Progenitor cell of endocrine pancreas (in vitro differentiated cells): ENCODE results near the gene SCFD2. TPM values are rescaled to one million over a fixed set of nuclear protein-coding genes. Genes with fewer than 3 reads are reported as not detected.

Source experiments
- DNase-seq: peaks from one replicate; pipeline ENCODE4 v3.0.0; 2021; ENCODE audit warnings: low spot score; ENCODE audit not compliant: unreplicated experiment
- H3K27ac Mint-ChIP-seq: 2 replicates; pipeline ENCODE4 v1.8.0; 2021; ENCODE audit warnings: mild to moderate bottlenecking, moderate library complexity, mixed read lengths
- H3K27me3 Mint-ChIP-seq: 2 replicates; pipeline ENCODE4 v1.8.0; 2021; ENCODE audit warnings: mixed read lengths
- H3K36me3 Mint-ChIP-seq: 2 replicates; pipeline ENCODE4 v1.8.0; 2022; ENCODE audit warnings: mixed read lengths; ENCODE audit not compliant: insufficient read depth
- H3K4me1 Mint-ChIP-seq: 2 replicates; pipeline ENCODE4 v1.8.0; 2021; ENCODE audit warnings: low read depth, mixed read lengths
- H3K4me3 Mint-ChIP-seq: 2 replicates; pipeline ENCODE4 v1.8.0; 2021; ENCODE audit warnings: low read depth, mild to moderate bottlenecking, moderate library complexity, mixed read lengths
- H3K9me3 Mint-ChIP-seq: 2 replicates; pipeline ENCODE4 v1.8.0; 2021; ENCODE audit warnings: low read depth, mixed read lengths
- CTCF ChIP-seq: fragments of 200-600 bp; sonication (generic); IDR thresholded peaks from one replicate; pipeline ENCODE4 v1.5.0; 2021; ENCODE audit warnings: antibody characterized with exemption, mild to moderate bottlenecking; ENCODE audit not compliant: unreplicated experiment
- total RNA-seq: library from RNA; stranded (reverse); gene quantifications from 2 replicates; pipeline ENCODE4 v1.2.1, GENCODE V29; 2021

Gene SCFD2
- total RNA-seq, 1 donor from 2014 or later: 12.5 TPM

GRCh38 chr4:52977252-52977651 lies 388.6 kb downstream of the SCFD2 start:
- H3K27me3 Mint-ChIP-seq: no peaks in the 10 kb centered on the region

GRCh38 chr4:52976523-52977230 lies 389.2 kb downstream of the SCFD2 start:
- Mint-ChIP-seq H3K36me3 (no peaks in the 10 kb centered on the region), H3K27me3 (no peaks in the 10 kb centered on the region), H3K4me1 (peaks cover 4% of the 10 kb centered on the region), H3K27ac (no peak overlapping the region), H3K9me3 (no peaks in the 10 kb centered on the region), H3K4me3 (no peak overlapping the region)
- no peak for TF ChIP-seq CTCF
- no peak for DNase-seq

More at GRCh38 chr4:52977252-52977651, 388.6 kb downstream of the SCFD2 start:
- no peak for TF ChIP-seq CTCF
- no peak for DNase-seq
- Mint-ChIP-seq H3K4me3 (no peak overlapping the region), H3K4me1 (peaks cover 4% of the 10 kb centered on the region), H3K36me3 (no peaks in the 10 kb centered on the region), H3K27ac (no peak overlapping the region), H3K9me3 (no peaks in the 10 kb centered on the region)

GRCh38 chr4:52968691-52969090 lies 397.2 kb downstream of the SCFD2 start:
- Mint-ChIP-seq H3K4me1 (no peaks in the 10 kb centered on the region), H3K27me3 (no peaks in the 10 kb centered on the region), H3K4me3 (no peak overlapping the region), H3K9me3 (peaks cover 11% of the 10 kb centered on the region), H3K27ac (no peak overlapping the region), H3K36me3 (no peaks in the 10 kb centered on the region)
- no peak for TF ChIP-seq CTCF
- DNase-seq: no peak

- H3K27me3 Mint-ChIP-seq: no peaks in the 10 kb centered on the region
- TF ChIP-seq CTCF: no peak
These were observed 397.6 kb downstream of the SCFD2 start for GRCh38 chr4:52968241-52968640.

GRCh38 chr4:52966781-52967180 lies 399.1 kb downstream of the SCFD2 start:
- H3K9me3 Mint-ChIP-seq: peaks cover 11% of the 10 kb centered on the region
- no peak for DNase-seq
- no peak for TF ChIP-seq CTCF
- H3K27ac Mint-ChIP-seq: no peak overlapping the region
- H3K27me3 Mint-ChIP-seq: no peaks in the 10 kb centered on the region
- H3K36me3 Mint-ChIP-seq: no peaks in the 10 kb centered on the region
- H3K4me3 Mint-ChIP-seq: no peak overlapping the region
- no peaks in the 10 kb centered on the region for H3K4me1 Mint-ChIP-seq

More at GRCh38 chr4:52968241-52968640, 397.6 kb downstream of the SCFD2 start:
- DNase-seq: no peak
- H3K36me3 Mint-ChIP-seq: no peaks in the 10 kb centered on the region
- H3K4me1 Mint-ChIP-seq: no peaks in the 10 kb centered on the region
- no peak overlapping the region for H3K4me3 Mint-ChIP-seq
- peaks cover 11% of the 10 kb centered on the region for H3K9me3 Mint-ChIP-seq
- H3K27ac Mint-ChIP-seq: no peak overlapping the region
